Measurements from ENCODE around the gene CDK17.
A peak's percentile ranks its signal among the peaks of the same experiment; 100 is the strongest.
"Not testable (repeated sequence)": the region's sequence is repeated elsewhere in the genome, so short reads cannot be mapped to it uniquely, and the experiment has no call there.

CDK17 gene

GRCh38 chr12:96329018-96329417 is 71.2 kb downstream of the CDK17 start:
- no peak overlapping the region for H3K4me3 ChIP-seq (ENCODE audit: low read length)
- H3K27me3 ChIP-seq (ENCODE audit: insufficient read depth, low read length), result no peaks in the 10 kb centered on the region
- H3K27ac ChIP-seq (ENCODE audit: low read length), result no peak overlapping the region
- H3K9me3 ChIP-seq (ENCODE audit: insufficient read depth, low read depth, low read length), result no peaks in the 10 kb centered on the region
- H3K4me1 ChIP-seq (ENCODE audit: insufficient read depth, low read length), result peaks cover 7% of the 10 kb centered on the region; the same call in 1 of the 2 replicates
- H3K36me3 ChIP-seq (ENCODE audit: insufficient read depth, low read depth, low read length), result no peaks in the 10 kb centered on the region
- H3K9ac ChIP-seq (ENCODE audit: low read depth, low read length), result no peak overlapping the region

DNA sequence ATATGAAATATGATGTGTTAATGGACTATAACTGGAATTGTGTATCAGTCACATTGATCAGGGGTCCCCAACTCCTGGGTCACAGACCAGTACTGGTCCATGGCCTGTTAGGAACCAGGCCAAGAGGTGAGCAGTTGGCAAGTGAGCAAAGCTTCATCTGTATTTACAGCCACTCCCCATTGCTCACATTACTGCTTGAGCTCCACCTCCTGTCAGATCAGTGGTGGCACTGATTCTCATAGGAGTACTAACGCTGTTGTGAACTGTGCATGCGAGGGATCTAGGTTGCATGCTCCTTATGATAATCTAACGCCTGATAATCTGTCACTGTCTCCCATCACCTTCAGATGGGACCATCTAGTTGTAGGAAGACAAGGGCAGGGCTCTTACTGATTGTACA is 72.3 kb downstream of the CDK17 start:
- Histone ChIP-seq H3K9me3 (ENCODE audit: insufficient read depth, low read depth, low read length) (no peaks in the 10 kb centered on the region), H3K27ac (ENCODE audit: low read length) (no peak overlapping the region), H3K4me1 (ENCODE audit: insufficient read depth, low read length) (peaks cover 7% of the 10 kb centered on the region; the same call in 1 of the 2 replicates), H3K9ac (ENCODE audit: low read depth, low read length) (no peak overlapping the region), H3K36me3 (ENCODE audit: insufficient read depth, low read depth, low read length) (peaks cover 6% of the 10 kb centered on the region; the same call in 1 of the 2 replicates), H3K27me3 (ENCODE audit: insufficient read depth, low read length) (no peaks in the 10 kb centered on the region), H3K4me3 (ENCODE audit: low read length) (no peak overlapping the region)

GRCh38 chr12:96327346-96327745 is 72.9 kb downstream of the CDK17 start:
- H3K4me3 ChIP-seq (ENCODE audit: low read length), result no peak overlapping the region
- peaks cover 9% of the 10 kb centered on the region for H3K36me3 ChIP-seq (ENCODE audit: insufficient read depth, low read depth, low read length)
- no peaks in the 10 kb centered on the region for H3K9me3 ChIP-seq (ENCODE audit: insufficient read depth, low read depth, low read length)
- no peak overlapping the region for H3K9ac ChIP-seq (ENCODE audit: low read depth, low read length)
- H3K27ac ChIP-seq (ENCODE audit: low read length), result no peak overlapping the region
- H3K27me3 ChIP-seq (ENCODE audit: insufficient read depth, low read length), result no peaks in the 10 kb centered on the region
- peaks cover 7% of the 10 kb centered on the region; the same call in 1 of the 2 replicates for H3K4me1 ChIP-seq (ENCODE audit: insufficient read depth, low read length)

DNA sequence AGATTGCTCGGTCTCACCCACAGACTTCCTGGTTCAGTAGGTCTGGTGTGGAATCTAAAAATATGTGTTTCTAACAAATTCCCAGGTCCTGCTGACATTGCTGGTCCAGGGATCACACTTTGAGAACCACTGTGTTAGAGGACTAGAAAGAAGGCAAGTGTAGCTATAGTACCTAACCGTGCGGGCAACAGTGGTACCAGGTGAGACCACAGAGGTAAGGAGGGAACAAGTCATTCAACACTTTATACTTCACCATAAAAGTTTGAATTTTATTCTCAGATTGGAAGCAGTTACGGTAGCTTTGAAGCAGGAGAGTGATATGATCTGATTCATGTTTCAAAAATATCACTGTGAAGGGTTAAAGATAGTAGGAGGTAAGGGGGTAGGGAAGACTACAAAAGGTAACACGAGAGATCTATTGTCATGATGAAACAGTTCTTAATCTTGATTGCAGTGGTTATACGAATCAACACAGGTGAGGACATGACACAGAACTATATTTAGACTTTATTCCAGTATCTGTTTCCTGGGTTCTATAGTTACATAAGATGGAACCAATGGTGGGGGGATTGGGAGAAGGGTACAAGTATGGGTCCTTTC is 73.5 kb downstream of the CDK17 start:
- Histone ChIP-seq H3K4me1 (ENCODE audit: insufficient read depth, low read length) (peaks cover 7% of the 10 kb centered on the region; the same call in 1 of the 2 replicates), H3K9ac (ENCODE audit: low read depth, low read length) (no peak overlapping the region), H3K27ac (ENCODE audit: low read length) (no peak overlapping the region), H3K27me3 (ENCODE audit: insufficient read depth, low read length) (no peaks in the 10 kb centered on the region), H3K9me3 (ENCODE audit: insufficient read depth, low read depth, low read length) (peaks cover 2% of the 10 kb centered on the region; the same call in 1 of the 2 replicates), H3K4me3 (ENCODE audit: low read length) (no peak overlapping the region), H3K36me3 (ENCODE audit: insufficient read depth, low read depth, low read length) (peaks cover 13% of the 10 kb centered on the region)

GRCh38 chr12:96323906-96324305 is 76.3 kb downstream of the CDK17 start:
- no peak overlapping the region for H3K9ac ChIP-seq (ENCODE audit: low read depth, low read length)
- peaks cover 2% of the 10 kb centered on the region; the same call in 1 of the 2 replicates for H3K9me3 ChIP-seq (ENCODE audit: insufficient read depth, low read depth, low read length)
- no peaks in the 10 kb centered on the region for H3K27me3 ChIP-seq (ENCODE audit: insufficient read depth, low read length)
- no peak overlapping the region for H3K4me3 ChIP-seq (ENCODE audit: low read length)
- no peak overlapping the region for H3K27ac ChIP-seq (ENCODE audit: low read length)
- peaks cover 13% of the 10 kb centered on the region for H3K36me3 ChIP-seq (ENCODE audit: insufficient read depth, low read depth, low read length)
- peaks cover 7% of the 10 kb centered on the region; the same call in 1 of the 2 replicates for H3K4me1 ChIP-seq (ENCODE audit: insufficient read depth, low read length)

GRCh38 chr12:96322720-96323119 is 77.5 kb downstream of the CDK17 start:
- H3K4me3 ChIP-seq (ENCODE audit: low read length), result no peak overlapping the region
- H3K36me3 ChIP-seq (ENCODE audit: insufficient read depth, low read depth, low read length), result peaks cover 13% of the 10 kb centered on the region
- H3K27ac ChIP-seq (ENCODE audit: low read length), result no peak overlapping the region
- H3K9me3 ChIP-seq (ENCODE audit: insufficient read depth, low read depth, low read length), result peaks cover 2% of the 10 kb centered on the region; the same call in 1 of the 2 replicates
- no peaks in the 10 kb centered on the region for H3K27me3 ChIP-seq (ENCODE audit: insufficient read depth, low read length)
- no peak overlapping the region for H3K9ac ChIP-seq (ENCODE audit: low read depth, low read length)
- H3K4me1 ChIP-seq (ENCODE audit: insufficient read depth, low read length), result peaks cover 7% of the 10 kb centered on the region; the same call in 1 of the 2 replicates

GRCh38 chr12:96321941-96322340 is 78.3 kb downstream of the CDK17 start:
- H3K9ac ChIP-seq (ENCODE audit: low read depth, low read length), result no peak overlapping the region
- H3K36me3 ChIP-seq (ENCODE audit: insufficient read depth, low read depth, low read length), result peaks cover 13% of the 10 kb centered on the region
- no peak overlapping the region for H3K27ac ChIP-seq (ENCODE audit: low read length)
- peaks cover 3% of the 10 kb centered on the region; the same call in 1 of the 2 replicates for H3K4me1 ChIP-seq (ENCODE audit: insufficient read depth, low read length)
- H3K27me3 ChIP-seq (ENCODE audit: insufficient read depth, low read length), result no peaks in the 10 kb centered on the region
- peaks cover 2% of the 10 kb centered on the region; the same call in 1 of the 2 replicates for H3K9me3 ChIP-seq (ENCODE audit: insufficient read depth, low read depth, low read length)
- H3K4me3 ChIP-seq (ENCODE audit: low read length), result no peak overlapping the region

- not testable (repeated sequence) for H3K4me1 ChIP-seq (ENCODE audit: insufficient read depth, low read length); H3K27ac ChIP-seq (ENCODE audit: low read length); H3K27me3 ChIP-seq (ENCODE audit: insufficient read depth, low read length); H3K9ac ChIP-seq (ENCODE audit: low read depth, low read length); H3K9me3 ChIP-seq (ENCODE audit: insufficient read depth, low read depth, low read length); H3K36me3 ChIP-seq (ENCODE audit: insufficient read depth, low read depth, low read length); H3K4me3 ChIP-seq (ENCODE audit: low read length)
These were observed 82.4 kb downstream of the CDK17 start for GRCh38 chr12:96317801-96318200.

DNA sequence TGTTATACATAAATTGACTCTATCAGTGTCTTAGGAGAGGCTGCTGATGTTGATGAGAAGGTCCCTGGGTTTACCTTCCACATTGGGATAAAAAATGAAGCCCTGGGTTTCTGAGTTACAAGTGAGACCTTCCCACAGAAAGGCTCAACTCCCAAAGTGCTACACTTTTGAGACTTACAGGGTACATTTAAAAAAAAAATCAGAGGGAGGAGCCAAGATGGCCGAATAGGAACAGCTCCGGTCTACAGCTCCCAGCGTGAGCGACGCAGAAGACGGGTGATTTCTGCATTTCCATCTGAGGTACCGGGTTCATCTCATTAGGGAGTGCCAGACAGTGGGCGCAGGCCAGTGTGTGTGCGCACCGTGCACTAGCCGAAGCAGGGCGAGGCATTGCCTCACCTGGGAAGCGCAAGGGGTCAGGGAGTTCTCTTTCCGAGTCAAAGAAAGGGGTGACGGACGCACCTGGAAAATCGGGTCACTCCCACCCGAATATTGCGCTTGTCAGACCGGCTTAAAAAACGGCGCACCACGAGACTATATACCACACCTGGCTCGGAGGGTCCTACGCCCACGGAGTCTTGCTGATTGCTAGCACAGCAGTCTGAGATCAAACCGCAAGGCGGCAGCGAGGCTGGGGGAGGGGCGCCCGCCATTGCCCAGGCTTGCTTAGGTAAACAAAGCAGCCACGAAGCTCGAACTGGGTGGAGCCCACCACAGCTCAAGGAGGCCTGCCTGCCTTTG is 84.3 kb downstream of the CDK17 start:
- Histone ChIP-seq H3K4me3 (ENCODE audit: low read length) (peak overlapping the region; percentile 34), H3K9ac (ENCODE audit: low read depth, low read length) (0 out of 2 replicates have a peak overlapping the region, but pooled peaks have one; percentile 23)
- H3K36me3 ChIP-seq (ENCODE audit: insufficient read depth, low read depth, low read length); H3K27me3 ChIP-seq (ENCODE audit: insufficient read depth, low read length); H3K9me3 ChIP-seq (ENCODE audit: insufficient read depth, low read depth, low read length); H3K27ac ChIP-seq (ENCODE audit: low read length); H3K4me1 ChIP-seq (ENCODE audit: insufficient read depth, low read length): not testable (repeated sequence)

- no peak overlapping the region for H3K4me3 ChIP-seq (ENCODE audit: low read length)
- no peaks in the 10 kb centered on the region for H3K27me3 ChIP-seq (ENCODE audit: insufficient read depth, low read length)
- no peak overlapping the region for H3K27ac ChIP-seq (ENCODE audit: low read length)
- no peak overlapping the region for H3K9ac ChIP-seq (ENCODE audit: low read depth, low read length)
- H3K4me1 ChIP-seq (ENCODE audit: insufficient read depth, low read length), result no peaks in the 10 kb centered on the region
- H3K36me3 ChIP-seq (ENCODE audit: insufficient read depth, low read depth, low read length), result 0 out of 2 replicates have a peak, but pooled peaks cover 9% of the 10 kb centered on the region
- H3K9me3 ChIP-seq (ENCODE audit: insufficient read depth, low read depth, low read length), result no peaks in the 10 kb centered on the region
These were observed 85.5 kb downstream of the CDK17 start for GRCh38 chr12:96314723-96315122.

- H3K4me3 ChIP-seq (ENCODE audit: low read length), result no peak overlapping the region
- H3K27ac ChIP-seq (ENCODE audit: low read length), result no peak overlapping the region
- H3K27me3 ChIP-seq (ENCODE audit: insufficient read depth, low read length), result no peaks in the 10 kb centered on the region
- H3K9ac ChIP-seq (ENCODE audit: low read depth, low read length), result no peak overlapping the region
- H3K36me3 ChIP-seq (ENCODE audit: insufficient read depth, low read depth, low read length), result 0 out of 2 replicates have a peak, but pooled peaks cover 10% of the 10 kb centered on the region
- H3K4me1 ChIP-seq (ENCODE audit: insufficient read depth, low read length), result no peaks in the 10 kb centered on the region; the same call in 1 of the 2 replicates
- no peaks in the 10 kb centered on the region for H3K9me3 ChIP-seq (ENCODE audit: insufficient read depth, low read depth, low read length)
These were observed 86.6 kb downstream of the CDK17 start for GRCh38 chr12:96313606-96314005.

DNA sequence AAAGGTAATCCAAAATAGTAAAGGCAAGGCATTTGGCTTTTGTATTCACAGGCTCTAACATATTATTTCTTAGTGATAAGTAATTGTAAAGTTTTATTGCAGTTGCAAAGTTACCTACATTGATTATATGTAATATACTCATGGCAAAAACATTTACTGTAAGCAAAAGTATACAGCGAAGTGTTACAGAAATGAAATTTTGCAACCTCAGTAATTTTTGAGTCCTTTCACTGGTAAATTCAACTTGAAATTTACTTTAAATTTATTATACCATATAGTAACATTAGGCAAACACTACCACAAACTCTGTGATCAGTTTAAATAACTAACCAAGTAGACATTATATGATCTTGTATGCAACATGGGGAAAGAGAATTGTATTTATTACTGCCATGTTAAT is 89.0 kb downstream of the CDK17 start:
- Histone ChIP-seq H3K36me3 (ENCODE audit: insufficient read depth, low read depth, low read length) (0 out of 2 replicates have a peak, but pooled peaks cover 10% of the 10 kb centered on the region), H3K9ac (ENCODE audit: low read depth, low read length) (no peak overlapping the region), H3K4me3 (ENCODE audit: low read length) (no peak overlapping the region), H3K27me3 (ENCODE audit: insufficient read depth, low read length) (no peaks in the 10 kb centered on the region), H3K27ac (ENCODE audit: low read length) (no peak overlapping the region), H3K9me3 (ENCODE audit: insufficient read depth, low read depth, low read length) (no peaks in the 10 kb centered on the region), H3K4me1 (ENCODE audit: insufficient read depth, low read length) (no peaks in the 10 kb centered on the region; the same call in 1 of the 2 replicates)

All from iPS-20b (cell line).